Measurements from ENCODE around the gene NARF.

- TF ChIP-seq RNF2 (IDR thresholded peaks at IDR 0.05; ENCODE audit: borderline replicate concordance, low read depth, low read length, missing control alignments, poor library complexity, severe bottlenecking) = no peak
- no peak for TF ChIP-seq SP1 (IDR thresholded peaks at IDR 0.05; ENCODE audit: low read depth, low read length)
- TF ChIP-seq, protein P1, sequence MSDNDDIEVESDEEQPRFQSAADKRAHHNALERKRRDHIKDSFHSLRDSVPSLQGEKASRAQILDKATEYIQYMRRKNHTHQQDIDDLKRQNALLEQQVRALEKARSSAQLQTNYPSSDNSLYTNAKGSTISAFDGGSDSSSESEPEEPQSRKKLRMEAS (IDR thresholded peaks at IDR 0.05) = no peak
- no peak for TF ChIP-seq TAF1 (IDR thresholded peaks at IDR 0.05; ENCODE audit: low read depth, low read length)
- no peak for TF ChIP-seq POLR2A (IDR thresholded peaks at IDR 0.05; ENCODE audit: control extremely low read depth in 1 of 2, low read depth in 2 of 2, low read length in 2 of 2)
- no peak for TF ChIP-seq TCF12 (IDR thresholded peaks at IDR 0.05; ENCODE audit: low read depth, low read length)
These were observed 30.6 kb downstream of the NARF start for GRCh38 chr17:82489117-82489516.
